NCI-H1048 (cell line): ENCODE measurements around the gene KRTAP10-10.
"Not testable (repeated sequence)": the region's sequence is repeated elsewhere in the genome, so short reads cannot be mapped to it uniquely, and the experiment has no call there.

Experiments
- DNase-seq: peaks from one replicate; lab custom pipeline; 2025; lab: John Stamatoyannopoulos, UW

Gene KRTAP10-10

DNA sequence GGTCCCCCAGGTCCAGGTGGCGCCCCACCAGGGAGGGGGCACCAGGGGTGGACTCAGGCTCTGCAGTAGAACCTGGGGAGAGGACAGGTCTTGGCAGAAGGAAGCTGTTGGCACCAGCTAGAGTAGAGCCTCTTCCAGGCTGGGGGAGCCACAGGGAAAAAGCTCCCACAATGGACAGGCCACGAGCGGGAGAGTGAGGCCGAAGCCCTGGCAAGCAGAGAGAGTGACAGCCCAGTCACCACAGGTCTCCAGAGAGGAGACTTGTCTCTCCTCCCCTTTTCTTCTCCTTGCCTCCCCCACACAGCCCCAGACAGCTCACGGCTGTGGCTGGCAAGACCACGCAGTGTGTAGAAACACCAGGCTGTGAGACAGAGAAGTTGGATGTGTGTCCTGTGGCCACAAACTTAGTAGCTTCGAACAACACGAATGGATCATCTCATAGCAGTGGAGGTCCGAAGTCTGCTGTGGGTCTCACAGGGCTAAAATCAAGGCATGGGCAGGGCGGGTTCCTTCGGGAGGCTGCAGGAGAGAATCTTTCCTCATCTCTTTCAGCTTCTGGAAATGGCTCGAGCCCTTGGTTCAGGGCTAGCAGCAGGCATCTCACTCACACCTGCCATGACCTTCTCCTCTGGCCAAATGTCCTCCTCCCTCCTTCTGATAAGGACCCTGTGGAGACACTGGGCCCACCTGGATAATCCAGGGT lies 14.0 kb downstream of the KRTAP10-10 start:
- no peak for DNase-seq

DNA sequence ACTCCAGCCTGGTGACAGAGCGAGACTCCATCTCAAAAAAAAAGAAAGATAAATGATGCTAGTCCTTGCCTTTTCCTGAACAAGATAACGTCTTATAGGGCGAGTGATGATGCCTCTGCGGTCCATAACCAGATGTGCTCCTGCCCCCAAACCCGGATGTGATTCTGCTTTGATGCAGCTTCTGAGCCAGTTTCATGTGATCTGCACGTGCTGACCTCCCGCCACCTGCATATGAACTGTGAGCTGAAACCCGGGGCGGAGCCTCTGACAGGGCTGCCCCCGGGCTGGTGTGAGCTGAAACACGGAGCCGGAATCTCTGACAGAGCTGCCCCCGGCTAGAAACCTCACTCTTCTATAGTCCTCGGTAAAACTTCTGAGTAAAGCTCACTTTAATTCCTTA lies 16.0 kb downstream of the KRTAP10-10 start:
- DNase-seq, result no peak

DNA sequence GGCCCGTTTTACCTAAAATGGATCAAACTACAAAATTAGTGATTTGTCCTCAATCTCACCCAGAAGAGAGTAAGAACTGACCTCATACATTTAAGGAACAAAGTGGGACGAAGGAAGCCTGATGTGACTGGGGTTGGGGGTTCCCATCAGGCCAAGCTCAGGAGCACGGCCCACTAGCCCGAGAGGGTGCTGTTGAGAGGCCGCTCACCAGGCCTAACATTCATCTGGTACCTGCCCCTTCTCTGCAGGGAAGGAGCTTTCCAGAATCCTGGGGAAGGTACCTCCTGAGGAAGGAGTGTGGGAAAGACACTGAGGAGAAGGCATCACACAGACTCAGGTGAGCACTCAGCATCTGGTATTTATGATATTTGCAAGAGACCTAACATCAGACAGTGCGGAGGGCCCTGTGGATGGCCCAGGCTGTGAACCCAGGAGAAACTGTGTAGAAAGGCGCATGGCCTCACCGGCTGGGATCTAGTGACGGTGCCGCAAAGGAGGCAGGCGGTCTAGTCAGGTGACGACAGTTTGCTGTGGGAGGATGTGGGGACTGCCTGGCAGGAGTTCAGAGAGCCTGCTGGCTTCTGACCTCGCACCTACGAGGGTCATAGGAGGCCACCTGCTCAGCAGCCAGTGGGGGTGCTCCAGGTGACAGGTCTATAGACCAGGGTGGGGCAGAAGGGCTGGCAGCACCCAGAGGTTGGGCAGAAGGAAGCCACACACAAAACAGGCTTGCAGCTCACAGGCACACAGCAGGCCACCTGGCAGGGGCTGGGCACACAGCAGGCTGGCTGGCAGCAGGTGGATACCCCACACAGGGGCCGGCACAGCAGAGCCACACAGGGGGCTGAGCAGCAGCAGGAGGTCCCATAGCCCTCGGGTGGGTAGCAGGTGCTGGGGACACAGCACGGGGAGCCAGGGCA lies 16.8 kb downstream of the KRTAP10-10 start:
- DNase-seq, result no peak

DNA sequence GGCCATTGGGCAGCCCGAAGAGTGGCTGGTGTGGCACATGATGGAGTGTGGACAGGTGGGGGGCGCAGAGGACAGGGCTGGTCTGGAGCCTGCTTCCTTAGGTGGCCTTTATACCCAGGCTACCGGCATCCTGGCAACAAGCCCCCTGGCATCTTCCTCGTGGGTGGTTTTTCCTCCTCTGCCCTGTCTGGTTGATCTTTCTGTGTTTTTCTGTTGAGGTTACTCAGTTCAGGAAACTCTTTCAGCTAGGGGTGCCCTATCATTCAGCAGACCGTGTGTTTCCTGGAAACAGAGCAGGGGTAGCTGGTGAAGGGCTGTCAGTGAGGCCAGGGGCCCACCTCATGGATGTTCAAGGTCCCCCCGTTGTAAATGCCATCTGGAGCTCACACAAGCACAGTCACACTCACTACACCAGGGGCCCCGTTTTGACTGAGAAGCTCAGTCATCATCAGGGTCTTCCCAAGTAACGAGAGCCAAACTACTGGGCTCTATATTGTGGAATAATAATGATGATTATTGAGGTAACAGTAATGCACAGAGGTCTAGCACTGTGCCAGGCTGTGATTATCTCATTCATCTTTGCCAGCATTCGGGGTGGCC lies 17.5 kb downstream of the KRTAP10-10 start, which contains the start of gene KRTAP12-4:
Gene KRTAP12-4, minus strand, starts transcription at position 84 of the 600 bp plus-strand sequence. Its CDS starts 45 bp downstream, at position 39.
- DNase-seq, result no peak

DNA sequence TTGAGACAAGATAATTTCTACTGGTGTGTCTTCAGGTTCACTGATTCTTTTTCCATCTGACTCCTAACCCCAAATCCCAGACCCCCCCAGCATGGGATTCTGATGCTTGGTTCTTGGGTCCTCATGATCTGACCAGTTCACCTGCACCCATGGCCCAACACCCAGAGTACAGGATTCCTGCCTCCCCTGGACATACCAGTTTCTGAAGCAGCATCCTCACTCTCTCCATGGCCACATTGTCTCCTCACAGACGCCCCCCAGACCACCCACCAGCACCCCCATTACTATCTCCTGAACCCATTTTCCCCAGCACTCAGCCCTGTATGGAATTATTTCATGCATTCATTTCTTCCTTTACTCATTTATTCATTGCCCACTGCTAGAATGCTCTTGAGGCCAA lies 19.7 kb downstream of the KRTAP10-10 start:
- DNase-seq, result no peak

DNA sequence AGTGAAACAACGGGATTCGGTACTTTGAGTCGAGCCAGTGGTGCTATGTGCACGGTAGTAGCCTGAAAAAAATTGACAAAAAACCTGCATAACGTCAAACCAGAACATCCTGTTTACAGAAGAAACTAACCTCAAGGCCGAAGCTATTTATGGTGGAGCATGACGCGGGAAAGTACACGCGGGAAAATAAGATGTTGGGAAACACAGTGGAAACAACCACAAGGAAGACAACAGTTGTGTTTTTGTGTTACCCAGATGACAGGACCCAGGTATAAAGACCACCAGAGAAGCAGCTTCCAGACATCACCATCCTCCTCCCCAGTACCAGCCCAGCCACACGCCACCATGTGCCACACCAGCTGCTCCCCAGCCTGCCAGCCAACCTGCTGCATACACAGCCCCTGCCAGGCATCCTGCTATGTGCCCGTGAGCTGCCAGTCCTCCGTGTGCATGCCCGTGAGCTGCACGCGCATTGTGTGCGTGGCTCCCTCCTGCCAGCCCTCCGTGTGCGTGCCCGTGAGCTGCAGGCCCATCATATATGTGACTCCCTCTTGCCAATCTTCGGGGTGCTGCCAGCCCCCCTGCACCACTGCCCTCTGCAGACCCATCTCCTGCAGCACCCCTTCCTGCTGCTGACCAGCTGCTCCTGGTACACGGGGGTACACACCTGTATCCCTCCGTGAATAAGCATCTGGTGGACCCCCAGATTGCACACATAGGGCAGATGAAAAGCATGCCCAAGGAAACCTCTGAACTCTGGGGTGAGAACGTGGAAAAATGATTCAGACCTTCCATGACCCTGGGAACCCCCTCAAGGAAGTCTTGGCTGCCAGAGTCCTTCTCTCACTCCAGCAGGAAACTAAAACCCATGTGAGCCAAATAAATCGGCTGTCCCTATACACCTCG lies 20.7 kb downstream of the KRTAP10-10 start, which contains the start of gene KRTAP12-3:
Gene KRTAP12-3, plus strand, starts transcription at position 298 of the 906 bp plus-strand sequence. Its CDS starts 48 bp downstream, at position 346.
- no peak for DNase-seq

DNA sequence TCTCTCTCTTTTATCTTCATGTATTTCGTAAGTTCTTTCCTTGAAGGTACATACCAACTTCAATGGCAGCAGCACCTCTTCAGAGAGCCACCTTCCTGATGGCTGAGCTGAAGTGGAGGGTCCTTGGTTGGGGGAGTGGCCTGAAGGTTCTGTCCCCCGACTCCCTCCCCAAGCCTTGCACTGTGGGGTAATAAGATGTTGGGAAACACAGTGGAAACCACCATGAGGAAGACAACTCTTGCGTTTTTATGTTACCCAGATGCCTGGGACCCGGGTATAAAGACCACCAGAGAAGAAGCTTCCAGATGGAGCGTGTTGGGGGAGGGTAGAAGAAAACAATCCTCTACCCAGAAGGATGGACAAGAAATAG lies 21.4 kb downstream of the KRTAP10-10 start:
- no peak for DNase-seq

DNA sequence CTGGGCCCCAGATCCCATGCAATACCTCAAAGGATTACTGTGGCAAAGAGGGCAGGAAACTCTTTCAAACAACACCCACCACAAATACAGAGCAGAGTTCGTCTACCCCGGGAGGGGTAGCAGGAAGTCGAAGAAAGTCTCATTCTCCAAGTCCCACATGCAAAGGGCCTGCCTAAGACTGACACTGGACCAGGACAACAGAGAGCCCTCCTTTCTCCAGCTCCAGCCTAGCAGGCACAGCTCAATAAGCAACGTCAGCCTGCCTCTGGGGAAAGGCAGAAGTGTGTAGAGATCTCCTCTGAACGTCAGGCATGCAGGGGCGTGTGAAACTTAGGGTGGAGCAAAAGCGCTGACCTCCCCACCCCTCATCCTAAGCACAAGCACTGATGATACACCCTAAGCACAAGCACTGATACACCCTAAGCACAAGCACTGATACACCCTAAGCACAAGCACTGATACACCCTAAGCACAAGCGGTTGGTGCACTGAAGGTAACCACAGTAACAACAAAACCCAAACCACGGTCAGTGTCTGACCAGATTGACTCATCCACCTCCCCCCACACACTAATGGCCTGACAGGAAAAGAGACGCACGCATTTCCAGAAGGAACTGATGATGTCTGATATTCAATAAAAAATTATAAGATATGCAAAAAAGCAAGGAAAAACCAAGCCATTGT lies 21.9 kb downstream of the KRTAP10-10 start:
- DNase-seq, result no peak

DNA sequence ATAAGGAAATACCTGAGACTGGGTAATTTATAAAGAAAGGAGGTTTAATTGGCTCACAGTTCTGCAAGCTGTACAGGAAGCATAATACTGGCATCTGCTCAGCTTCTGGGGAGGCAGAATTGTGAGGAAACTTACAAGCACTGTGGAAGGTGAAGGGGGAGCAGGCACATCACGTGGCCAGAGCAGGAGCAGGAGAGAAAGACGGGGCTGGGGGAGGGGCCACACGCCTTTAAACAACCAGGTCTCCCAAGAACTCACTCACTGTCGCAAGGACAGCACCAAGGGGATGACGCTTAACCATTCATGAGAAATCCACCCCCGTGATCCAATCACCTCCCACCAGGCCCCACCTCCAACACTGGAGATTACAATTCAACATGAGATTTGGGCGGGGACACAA lies 24.4 kb downstream of the KRTAP10-10 start:
- not testable (repeated sequence) for DNase-seq

DNA sequence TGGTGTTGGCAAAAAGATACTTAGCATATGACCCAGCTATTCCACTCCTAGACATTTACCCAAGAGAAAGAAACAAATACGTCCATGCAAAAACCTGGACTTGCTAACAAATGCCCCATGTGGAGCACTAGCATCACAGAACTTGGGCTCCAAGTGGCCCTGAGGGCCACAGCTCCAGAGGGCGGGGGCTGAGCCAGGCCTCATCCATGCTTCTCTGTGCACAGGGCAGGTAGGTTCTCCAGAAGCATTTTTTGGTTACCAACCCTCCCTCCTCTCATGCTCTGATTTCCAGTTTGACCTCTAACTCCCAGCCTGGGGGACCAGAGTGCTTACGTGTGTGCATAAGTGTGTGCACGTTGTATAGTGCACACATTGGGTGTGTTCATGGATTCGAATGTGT lies 27.5 kb downstream of the KRTAP10-10 start:
- DNase-seq, result no peak

DNA sequence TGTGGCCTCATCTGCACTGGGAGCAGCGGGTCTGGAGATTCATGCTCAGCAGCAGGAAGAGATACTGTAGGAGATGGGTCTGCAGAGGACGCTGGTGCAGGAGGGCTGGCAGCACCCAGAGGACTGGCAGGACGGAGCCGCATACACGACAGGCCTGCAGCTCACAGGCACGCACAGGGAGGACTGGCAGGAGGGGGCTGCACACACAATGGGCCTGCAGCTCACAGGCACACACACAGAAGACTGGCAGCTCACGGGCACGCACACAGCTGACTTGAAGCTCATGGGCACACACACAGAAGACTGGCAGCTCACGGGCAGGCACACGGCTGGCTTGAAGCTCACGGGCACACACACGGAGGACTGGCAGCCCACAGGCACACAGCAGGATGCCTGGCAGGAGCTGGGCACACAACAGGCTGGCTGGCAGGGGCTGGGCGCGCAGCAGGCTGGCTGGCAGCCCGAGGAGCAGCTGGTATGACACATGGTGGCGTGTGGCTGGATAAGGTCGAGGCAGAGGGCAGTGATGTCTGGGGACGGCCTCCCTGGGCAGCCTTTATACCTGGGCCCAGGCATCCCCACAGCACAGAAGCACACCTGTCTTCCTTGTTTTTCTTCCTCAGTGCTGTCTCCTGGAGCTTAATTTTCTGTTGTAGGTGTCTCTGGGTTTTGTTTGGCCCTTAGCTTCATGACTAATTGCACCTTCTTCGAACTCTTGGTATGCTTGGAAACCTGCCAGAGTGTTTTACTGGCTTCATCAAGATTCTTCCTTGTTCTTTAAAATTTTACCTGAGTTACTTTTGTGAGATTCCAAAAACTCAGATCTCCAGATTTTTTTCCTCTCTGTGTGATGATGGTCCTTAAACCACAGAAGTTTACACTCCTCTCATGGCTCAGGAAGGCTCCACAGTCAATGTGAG lies 29.5 kb downstream of the KRTAP10-10 start, which contains the start of gene KRTAP12-2:
Gene KRTAP12-2, minus strand, starts transcription at position 527 of the 920 bp plus-strand sequence. Its CDS starts 41 bp downstream, at position 486.
- no peak for DNase-seq

DNA sequence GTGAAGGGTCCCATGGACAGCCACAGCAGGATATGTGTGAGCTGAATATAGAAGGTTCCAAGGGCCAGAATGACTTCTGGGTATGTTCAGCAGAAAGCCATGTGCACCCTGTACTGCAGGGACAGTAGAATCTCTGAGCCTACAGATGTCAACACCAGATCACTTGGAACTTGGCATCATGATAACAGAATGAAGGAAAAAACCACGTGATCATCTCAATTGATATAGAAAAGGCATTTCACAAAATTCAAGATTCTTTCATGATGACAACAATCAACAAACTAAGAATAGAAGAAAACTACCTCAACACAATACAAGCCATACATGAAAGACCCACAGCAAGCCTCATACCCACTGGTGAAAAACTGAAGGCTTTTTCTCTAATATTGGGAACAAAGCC lies 30.5 kb downstream of the KRTAP10-10 start:
- no peak for DNase-seq

DNA sequence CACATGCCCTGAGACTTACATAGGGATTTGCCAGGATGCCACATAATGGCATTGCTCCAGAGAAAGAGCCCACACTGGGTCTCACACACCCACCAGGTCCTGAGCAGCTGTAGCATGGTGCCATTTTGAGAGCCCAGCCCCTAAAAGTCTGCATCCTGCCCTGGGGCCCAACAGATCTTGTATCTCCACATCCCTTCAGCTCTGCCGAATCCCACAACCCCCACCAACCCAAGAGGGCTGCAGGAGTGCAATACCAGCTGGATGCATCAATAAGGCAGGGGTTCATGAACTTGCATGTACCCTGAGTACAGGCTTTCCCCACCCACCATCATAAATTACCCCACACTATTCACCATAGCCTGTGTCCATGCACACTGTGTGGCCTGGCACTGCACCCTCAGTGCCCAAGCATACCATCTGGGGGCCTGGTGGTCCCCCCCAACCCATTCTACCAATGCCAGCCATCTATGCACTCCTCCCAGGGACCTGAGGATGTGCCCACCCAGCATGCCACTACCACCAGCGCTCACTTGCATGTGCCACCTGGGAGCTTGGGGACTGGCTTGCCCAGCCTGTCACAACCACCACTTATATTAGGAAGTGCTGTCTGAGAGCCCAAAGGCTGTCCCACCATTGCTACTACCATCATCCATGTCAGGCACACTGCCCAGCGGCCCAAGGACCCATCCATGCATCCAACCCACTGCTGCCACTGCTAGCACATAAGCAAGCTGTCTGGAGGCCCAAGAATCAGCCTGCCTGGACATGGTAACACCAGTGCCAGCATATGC lies 33.7 kb downstream of the KRTAP10-10 start:
- DNase-seq, result no peak

DNA sequence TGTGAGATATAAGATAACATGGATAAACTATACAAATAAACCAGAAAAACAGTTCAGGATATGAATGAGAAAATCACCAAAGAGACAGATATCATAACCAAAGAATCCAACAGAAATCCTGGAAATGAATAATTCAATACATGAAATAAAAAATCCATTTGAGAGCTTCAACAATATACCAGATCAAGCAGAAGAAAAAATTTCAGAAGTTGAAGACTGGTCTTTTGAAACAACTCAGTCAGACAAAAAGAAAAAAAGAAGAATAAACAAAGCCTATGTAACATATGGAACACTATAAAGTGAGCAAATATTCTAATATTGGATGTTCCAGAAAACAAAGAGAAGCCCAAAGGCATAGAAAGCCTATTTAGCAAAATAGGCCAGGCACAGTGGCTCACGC lies 34.8 kb downstream of the KRTAP10-10 start:
- no peak for DNase-seq

DNA sequence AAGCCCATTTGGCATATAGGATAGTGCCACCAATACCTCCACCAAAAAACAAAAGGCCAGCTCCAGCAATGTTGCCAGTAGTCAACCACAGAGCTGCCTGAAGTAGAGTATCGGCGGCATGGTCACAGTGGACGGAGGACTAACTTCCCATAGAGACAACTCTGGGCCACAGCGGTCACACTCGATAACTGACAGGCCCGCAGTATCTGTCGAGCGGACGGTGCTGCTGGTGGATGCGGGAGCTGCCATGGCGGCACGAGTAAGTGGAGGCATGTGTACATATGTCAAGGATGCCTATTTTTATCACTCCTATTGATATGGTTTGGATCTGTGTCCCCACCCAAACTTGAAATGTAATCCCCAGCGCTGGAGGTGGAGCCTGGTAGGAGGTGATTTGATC lies 40.7 kb downstream of the KRTAP10-10 start:
- DNase-seq, result no peak

DNA sequence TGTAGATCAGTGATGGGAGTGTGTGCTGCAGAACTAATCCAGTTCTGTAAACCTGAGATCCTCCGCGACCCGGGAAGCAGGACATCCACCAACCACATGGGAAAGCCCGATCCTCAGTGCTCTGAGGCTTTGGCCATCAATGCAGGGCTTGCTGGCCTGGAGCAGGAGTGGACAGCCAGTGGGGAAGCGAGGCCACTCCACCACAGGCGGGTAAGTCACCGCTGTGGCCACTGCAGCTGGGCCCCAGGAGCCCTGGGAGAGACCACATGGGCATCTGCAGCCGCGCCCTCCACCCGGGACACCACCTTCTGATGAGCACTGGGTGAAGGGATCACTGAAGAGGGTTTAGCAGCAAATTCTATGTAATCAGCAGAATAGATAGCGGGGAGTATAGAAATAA lies 44.0 kb downstream of the KRTAP10-10 start:
- no peak for DNase-seq

DNA sequence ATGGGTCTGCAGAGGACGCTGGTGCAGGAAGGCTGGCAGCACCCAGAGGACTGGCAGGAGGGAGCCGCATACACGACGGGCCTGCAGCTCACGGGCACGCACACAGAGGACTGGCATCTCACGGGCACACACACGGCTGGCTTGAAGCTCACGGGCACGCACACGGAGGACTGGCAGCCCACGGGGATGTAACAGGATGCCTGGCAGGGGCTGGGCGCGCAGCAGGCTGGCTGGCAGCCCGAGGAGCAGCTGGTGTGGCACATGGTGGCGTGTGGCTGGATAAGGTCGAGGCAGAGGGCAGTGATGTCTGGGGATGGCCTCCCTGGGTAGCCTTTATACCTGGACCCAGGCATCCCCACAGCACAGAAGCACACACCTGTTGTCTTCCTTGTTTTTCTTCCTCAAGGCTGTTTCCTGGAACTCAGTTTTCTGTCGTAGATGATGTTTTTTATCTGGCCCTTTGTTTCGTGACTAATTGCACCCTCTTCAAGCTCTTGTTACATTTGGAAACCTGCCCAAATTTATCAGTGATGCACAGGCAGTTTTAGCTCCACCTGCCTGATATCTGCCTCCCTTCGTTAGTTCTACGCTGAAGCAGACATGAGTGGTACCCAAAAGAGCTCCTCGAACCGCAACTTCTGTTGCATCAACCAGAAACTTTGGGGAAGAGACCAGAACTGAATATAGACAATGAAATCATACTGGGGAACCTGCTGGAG lies 44.9 kb downstream of the KRTAP10-10 start, which contains the start of gene KRTAP12-1:
Gene KRTAP12-1, minus strand, starts transcription at position 303 of the 719 bp plus-strand sequence. Its CDS starts 40 bp downstream, at position 263.
- DNase-seq, result no peak

DNA sequence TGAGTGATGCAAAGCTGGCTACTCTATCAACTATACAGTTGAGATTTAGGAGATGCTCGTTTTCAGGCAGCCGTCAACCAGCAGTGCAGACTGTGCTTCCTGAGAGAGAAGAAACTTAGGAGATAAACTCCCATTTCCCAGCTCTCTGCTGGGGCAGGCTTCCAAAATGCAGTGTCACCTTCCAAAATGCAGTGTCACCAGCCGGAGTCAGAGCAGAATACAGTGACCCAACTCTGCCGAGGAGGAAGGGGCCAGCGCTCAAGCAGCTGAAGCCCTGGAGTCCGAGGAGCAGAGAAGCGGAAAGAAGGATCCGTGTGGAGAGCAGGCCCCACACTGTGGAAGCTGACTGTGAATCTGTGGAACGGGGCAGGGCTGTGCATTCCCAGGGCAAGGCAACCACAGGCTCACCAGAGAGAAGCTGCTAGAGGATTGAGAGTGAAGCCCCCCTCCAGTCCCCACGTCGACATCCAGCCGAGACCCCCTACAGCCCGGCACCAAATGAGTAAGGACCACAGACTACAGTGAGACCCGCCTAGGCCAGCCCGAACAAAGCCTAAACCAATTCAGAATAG lies 45.5 kb downstream of the KRTAP10-10 start:
- no peak for DNase-seq
